Sigmoid colon (tissue), 4 donors: ENCODE data around the gene DBT.
"Not testable (repeated sequence)": the region's sequence is repeated elsewhere in the genome, so short reads cannot be mapped to it uniquely, and the experiment has no call there.

Experiments
- CTCF ChIP-seq, 4 experiments: fragments of 450-650 bp in 3 of 4; fragments of 200-600 bp in 1 of 4; IDR thresholded peaks; one replicate each; pipeline ENCODE4 v1.5.1; 2016 to 2019; ENCODE audit warnings: antibody characterized with exemption in 4 of 4, mild to moderate bottlenecking in 3 of 4, moderate library complexity in 2 of 4
- EP300 ChIP-seq, 4 donors: sonication (generic); formaldehyde crosslinking; IDR thresholded peaks; one replicate each; pipeline ENCODE4 v1.6.1; 2017; ENCODE audit warnings: antibody characterized with exemption in 4 of 4
- POLR2A ChIP-seq, 2 donors: fragments of 450-650 bp; IDR thresholded peaks; one replicate each; pipeline ENCODE4 v1.6.1; 2016; ENCODE audit warnings: antibody characterized with exemption in 2 of 2, mild to moderate bottlenecking in 2 of 2, moderate library complexity in 2 of 2
- POLR2AphosphoS5 ChIP-seq, 4 donors: sonication (generic); formaldehyde crosslinking; IDR thresholded peaks; one replicate each; pipeline ENCODE4 v1.6.1; 2017; ENCODE audit warnings: antibody characterized with exemption in 4 of 4

DNA sequence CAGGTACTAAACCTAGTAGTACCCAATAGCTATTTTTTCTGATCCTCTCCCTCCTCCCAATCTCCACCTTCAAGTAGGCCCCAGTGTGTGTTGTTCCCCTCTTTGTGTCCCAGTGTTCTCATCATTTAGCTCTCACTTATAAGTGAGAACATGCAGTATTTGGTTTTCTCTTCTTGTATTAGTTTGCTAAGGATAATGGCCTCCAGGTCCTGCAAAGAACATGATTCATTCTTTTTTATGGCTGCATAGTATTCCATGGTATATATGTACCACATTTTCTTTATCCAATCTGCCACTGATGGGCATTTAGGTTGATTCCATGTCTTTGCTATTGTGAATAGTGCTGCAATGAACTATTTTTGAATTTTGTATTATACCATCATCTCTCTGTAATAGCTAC, 47.4 kb upstream of the DBT start:
- not testable (repeated sequence) for TF ChIP-seq CTCF, EP300, POLR2AphosphoS5, POLR2A (IDR thresholded peaks at IDR 0.05)
